NCI-H748 (cell line): ENCODE measurements around the gene ZNF764.
"Not testable (repeated sequence)": the region's sequence is repeated elsewhere in the genome, so short reads cannot be mapped to it uniquely, and the experiment has no call there.

ENCODE experiments used
- DNase-seq: peaks from one replicate; lab custom pipeline; 2025; ENCODE audit not compliant: unreplicated experiment; lab: John Stamatoyannopoulos, UW

Gene ZNF764

GRCh38 chr16:30548416-30549253, 9.5 kb downstream of the ZNF764 start:
- DNase-seq: no peak

- DNase-seq: no peak
These were observed 12.1 kb downstream of the ZNF764 start for GRCh38 chr16:30546115-30546514.

GRCh38 chr16:30543067-30543466, 15.1 kb downstream of the ZNF764 start:
- no peak for DNase-seq

DNA sequence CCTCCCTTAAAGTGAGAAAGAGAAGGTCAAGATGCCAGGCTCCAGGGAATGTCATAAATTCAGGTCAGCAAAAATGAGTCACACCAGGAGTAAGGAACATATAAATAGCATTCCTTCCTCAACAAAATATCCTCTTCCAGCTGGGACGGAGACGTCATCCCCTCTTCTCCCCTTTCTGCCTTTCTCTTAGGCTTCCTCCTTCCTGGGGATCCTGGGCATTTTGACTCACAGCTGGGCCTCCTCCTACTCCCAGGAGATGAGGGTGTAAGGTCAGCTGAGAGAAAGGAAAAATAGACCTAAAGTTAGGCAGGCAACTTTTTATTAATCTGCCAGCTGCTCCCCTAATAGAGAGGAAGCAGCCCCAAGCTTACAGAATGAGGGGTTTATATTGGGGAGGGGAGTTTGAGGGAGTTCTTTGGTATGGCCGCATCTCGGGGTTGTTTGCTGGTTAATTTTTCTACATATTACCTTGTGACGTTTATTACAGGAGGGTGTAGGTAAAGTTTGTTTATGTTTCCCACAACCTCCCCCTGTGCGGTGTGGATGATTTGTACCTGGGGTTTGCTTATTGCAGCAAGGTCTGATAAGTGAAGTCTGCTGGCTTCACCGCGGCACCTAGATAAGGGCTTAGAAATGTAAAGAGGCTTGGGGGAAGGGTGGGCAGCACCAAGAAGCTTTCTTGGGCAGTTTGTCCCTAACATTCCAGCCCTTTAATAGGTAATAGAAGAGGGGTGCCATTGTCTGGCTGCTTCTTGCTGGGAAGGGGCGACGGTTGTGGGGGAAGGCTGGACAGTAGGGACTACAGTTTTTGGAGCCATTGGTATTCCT, 16.5 kb downstream of the ZNF764 start:
- DNase-seq: no peak

DNA sequence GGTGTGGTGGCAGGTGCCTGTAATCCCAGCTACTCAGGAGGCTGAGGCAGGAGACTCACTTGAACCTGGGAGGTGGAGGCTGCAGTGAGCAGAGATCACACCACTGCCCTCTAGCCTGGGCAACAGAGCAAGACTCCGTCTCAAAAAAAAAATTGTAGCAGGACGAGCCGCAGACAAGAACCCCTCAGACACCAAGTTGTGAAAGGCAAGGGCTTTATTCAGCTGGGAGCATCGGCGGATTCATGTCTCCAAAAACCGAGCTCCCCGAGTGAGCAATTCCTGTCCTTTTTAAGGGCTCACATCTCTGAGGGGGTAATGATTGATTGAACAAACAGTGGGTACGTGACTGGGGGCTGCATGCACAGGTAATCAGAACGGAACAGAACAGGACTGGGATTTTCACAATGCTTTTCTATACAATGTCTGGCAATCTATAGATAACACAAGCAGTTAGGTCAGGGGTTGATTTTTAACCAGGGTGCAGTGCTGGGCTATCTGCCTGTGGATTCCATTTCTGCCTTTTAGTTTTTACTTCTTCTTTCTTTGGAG, 17.2 kb downstream of the ZNF764 start:
- DNase-seq: not testable (repeated sequence)

DNA sequence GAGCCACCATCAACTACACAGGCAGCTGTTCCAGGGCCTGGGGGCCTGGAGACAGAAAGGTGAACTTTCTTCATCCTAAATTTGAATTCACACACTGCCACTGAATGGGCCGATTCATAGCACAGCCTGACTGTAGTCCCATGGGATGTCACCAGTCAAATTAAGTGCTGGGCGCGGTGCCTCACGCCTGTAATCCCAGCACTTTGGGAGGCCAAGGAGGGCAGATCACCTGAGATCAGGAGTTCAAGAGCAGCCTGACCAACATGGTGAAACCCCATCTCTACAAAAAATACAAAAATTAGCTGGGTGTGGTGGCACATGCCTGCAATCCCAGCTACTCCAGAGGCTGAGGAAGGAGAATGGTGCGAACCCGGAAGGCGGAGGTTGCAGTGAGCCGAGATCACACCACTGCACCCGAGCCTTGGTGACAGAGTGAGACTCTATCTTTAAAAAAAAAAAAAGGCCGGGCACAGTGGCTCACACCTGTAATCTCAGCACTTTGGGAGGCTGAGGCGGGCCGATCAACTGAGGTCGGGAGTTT, 18.1 kb downstream of the ZNF764 start:
- DNase-seq: not testable (repeated sequence)

- DNase-seq: no peak
These were observed 18.9 kb downstream of the ZNF764 start for GRCh38 chr16:30539000-30539964.

GRCh38 chr16:30536391-30537024, 21.7 kb downstream of the ZNF764 start:
- DNase-seq: not testable (repeated sequence)

DNA sequence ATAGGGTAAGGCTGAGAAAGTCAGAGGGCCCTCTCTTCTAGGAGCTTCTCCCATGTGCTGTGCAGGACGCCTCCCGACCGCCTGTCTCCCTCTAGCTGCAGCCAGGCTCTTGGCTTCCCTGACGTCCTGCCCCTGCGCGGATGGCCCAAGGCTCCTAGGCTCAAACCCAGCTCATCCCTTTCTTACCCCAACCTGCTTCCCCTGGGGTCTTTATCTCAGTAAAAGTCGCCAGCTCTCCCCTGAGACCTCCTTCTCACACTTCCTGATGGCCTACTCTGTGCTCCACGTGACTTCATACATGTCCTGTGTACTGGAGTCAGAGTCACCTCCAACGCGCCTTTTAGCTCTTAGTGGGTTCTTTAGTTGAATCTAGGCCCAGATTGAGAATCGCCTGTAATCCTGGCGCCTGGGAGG, 22.4 kb downstream of the ZNF764 start:
- DNase-seq: peak; percentile 65

GRCh38 chr16:30535106-30535776, 22.9 kb downstream of the ZNF764 start:
- DNase-seq: no peak

GRCh38 chr16:30534368-30535105, 23.6 kb downstream of the ZNF764 start, which contains the start of gene ZNF747:
ZNF747 (minus strand) TSS chr16:30534858; CDS start chr16:30534679, 179 bp downstream.
- peak; percentile 90 for DNase-seq

DNA sequence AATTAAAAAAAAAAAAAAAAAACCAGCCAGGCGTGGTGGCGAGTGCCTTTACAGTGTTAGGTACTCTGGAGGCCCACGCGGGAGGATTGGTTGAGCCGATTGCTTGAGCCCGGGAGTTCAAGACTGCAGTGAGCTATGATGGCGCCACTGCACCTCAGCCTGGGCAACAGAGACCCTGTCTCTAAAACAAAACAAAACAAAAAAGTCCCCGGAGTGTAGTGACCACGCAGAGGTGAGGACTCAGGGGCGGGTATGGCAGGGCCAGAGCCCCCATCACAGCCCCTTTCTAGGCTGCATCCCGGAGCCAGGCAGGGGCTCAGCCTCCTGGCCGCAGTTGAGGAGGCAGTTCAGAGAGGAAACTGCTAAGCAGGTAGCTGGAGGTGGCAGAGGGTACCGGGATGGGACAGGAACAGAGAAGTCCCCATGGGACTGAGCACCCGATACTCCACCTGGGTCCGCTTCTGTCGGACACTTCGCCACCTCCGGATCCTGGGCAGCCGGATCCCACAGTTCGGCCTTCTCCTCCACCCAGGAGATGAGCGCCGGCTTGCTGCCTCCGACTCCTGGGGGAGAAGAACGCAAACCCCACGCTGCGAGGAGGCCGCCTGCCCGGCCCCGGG, 24.3 kb downstream of the ZNF764 start:
- no peak for DNase-seq

DNA sequence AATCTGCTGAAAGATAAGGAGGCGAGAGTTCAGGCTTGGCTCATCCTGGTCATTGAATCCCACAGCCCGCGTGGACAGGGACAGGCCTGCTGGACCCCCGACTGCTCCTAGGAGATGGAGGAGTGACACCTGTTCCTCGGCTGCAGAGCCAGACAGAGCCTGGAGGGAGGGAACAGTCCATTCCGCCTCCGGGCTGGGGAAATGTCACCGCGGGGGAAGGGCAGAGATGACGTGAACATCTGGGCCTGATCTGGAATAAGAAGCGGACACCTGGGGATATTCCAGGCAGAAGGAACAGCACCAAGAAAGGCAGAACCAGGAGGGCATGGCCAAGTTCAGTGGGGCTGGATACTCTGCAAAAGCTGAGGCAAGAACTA, 25.0 kb downstream of the ZNF764 start:
- no peak for DNase-seq

DNA sequence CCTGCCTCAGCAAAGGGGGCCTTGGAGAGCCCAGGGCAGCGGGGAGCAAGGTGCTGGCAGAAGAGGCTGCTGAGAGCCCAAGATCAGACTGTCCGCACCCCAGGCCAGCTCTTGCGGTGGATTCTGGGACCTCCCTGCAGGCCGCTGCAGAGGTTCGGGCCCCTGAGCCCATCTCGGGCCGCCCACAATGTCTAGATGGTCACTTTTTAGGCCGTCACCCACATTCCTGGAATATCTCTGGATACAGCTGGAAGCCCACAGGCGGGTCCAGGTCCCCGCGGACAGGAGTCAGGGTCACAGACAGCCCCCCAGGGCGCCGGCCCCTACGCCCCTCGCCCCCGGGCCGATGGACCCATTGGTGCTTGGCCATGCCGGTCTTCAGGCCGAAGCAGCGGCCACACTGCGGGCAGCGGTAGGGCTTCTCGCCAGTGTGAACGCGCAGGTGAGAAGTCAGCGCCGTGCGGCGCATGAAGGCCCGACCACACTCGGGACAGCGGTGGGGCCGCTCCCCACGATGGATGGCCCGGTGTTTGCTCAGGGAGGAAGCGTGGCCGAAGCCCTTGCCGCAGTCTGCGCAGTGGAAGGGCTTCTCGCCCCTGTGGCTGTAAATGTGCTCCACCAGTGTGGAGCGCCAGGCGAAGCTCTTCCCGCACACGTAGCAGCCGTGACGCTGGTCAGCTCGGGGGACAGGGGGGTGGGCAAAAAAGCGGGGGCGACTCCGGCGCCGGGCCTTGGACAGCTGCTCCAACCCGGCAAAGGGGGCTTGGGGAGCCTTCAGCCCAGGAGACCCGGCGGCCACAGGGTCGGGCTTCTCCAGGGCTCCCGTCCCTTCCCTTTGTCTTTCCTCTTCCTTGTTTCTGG, 25.7 kb downstream of the ZNF764 start:
- DNase-seq: no peak

DNA sequence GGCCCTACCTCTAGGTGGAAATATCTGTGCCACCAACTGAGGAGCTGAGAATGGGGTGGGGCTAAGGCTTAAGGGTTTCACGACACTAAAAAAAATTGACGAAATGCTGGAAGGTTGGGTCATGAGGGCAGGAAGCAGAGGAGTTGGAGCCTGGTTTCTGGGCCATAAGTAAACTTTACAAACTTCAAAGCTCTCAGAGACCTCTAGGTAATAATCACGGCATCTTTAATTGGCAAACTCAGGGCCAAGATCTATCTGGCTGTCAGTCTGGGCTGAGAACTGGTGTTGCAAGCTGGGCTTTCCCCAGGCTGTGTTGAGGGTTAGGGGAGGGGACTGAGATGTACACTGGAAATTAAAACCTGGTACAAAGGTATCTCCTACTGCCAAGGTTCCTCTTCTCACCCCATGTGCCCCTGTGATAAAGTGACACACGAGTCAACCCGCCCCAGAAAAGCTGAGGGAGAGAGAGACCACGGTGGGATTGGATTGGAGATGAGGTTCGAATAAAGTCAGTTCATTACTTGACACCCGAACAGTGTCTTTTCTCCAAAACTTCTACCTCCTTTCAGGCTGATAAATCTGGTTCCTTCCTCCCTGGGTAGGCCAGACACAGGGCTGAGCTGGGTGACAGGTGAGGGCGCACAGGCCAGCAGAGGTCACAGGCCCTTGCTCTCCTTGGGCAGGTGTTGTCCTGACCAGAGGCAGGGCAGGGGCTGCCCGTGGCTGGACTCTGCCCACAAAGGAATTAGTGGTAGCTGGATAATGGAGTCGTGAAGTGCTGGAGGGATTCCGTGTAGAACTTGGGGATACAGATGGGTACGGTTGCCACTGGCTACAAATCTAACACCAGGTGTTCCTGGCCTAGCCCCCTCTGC, 27.8 kb downstream of the ZNF764 start:
- DNase-seq: no peak

DNA sequence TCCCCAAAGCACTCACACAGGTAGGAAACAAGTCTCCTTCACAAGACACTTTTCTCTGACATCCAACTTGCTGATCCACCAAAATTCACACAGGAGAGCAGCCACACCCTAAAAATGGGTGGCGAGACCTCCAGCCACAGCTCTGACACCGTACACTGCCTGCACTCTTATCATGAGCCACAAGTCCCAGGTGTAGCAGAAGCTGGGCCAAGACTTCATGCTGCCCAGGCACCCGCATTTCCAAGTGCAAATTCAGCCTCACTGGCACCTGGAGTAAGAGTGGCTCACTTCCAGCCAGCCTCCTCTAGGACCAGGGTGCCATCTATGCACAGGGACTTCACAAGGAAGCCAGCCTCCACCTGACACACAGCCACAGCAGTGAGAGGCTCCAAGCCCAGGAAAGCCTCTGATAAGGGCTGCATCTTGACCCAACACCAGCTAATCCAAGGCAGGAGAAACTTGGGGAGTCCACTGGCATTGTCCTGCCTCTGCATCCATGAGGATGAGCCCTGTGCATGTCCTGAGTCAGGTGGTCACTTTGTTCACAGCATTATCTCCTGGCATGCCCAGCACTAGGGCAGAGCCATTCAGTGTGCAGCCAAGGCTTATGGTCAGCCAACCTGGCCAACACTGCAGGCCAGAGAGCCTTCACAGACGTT, 29.2 kb downstream of the ZNF764 start:
- DNase-seq: no peak
